ENCODE results near the gene TDRD10. TPM values are rescaled to one million over a fixed set of nuclear protein-coding genes. Genes with fewer than 3 reads are reported as not detected.

TDRD10 gene
- total RNA-seq, 3 donors from 2014 or later (not counting 1 experiment from before 2014, with no cell fraction given) = 0.38 TPM; not detected in 2

GRCh38 chr1:154559466-154560044, 57.5 kb downstream of the TDRD10 start:
- H3K9me3 Mint-ChIP-seq = no peaks in the 10 kb centered on the region
- peaks cover 17% of the 10 kb centered on the region for H3K36me3 ChIP-seq (ENCODE audit: control insufficient read depth, insufficient read depth, low read length)
- no peaks in the 10 kb centered on the region for H3K36me3 Mint-ChIP-seq

GRCh38 chr1:154565876-154566275, 63.9 kb downstream of the TDRD10 start:
- no peak for ATAC-seq
- no peak for TF ChIP-seq CTCF (IDR thresholded peaks at IDR 0.05)
- H3K27me3 Mint-ChIP-seq (ENCODE audit: low read depth in 2 of 2) = peaks cover 29 to 31% of the 10 kb centered on the region in 2 donors

More at GRCh38 chr1:154559466-154560044, 57.5 kb downstream of the TDRD10 start:
- H3K4me3 Mint-ChIP-seq = peak overlapping the region; percentile 92
- peak; percentile 96 for TF ChIP-seq CTCF (IDR thresholded peaks at IDR 0.05)
- Histone ChIP-seq H3K27ac (ENCODE audit: low read length) (peak overlapping the region; percentile 84), H3K9me3 (ENCODE audit: control insufficient read depth, insufficient read depth, low read length) (no peaks in the 10 kb centered on the region), H3K4me1 (ENCODE audit: control insufficient read depth, insufficient read depth, low read length) (peaks cover 28% of the 10 kb centered on the region), H3K27me3 (ENCODE audit: control insufficient read depth, insufficient read depth, low read length) (no peaks in the 10 kb centered on the region), H3K4me3 (ENCODE audit: low read length) (peak overlapping the region; percentile 67)
- H3K4me1 Mint-ChIP-seq = peaks cover 38 to 42% of the 10 kb centered on the region in 2 donors
- DNase-seq (peak; percentile 74 to 91), ATAC-seq (peak; percentile 30 to 59 (median 31))
- H3K27me3 Mint-ChIP-seq (ENCODE audit: low read depth in 2 of 2) = no peaks in the 10 kb centered on the region
- intact Hi-C loops (cut with micrococcal nuclease) = loop anchor here (1.0 to 5.0 kb wide), 11 partner anchors 49 to 1003 kb away; partner anchors contain the start of genes ADAR, ASH1L, CKS1B and PMVK
- WGBS (ENCODE audit: insufficient coverage) = 13% methylated on average over 13 of the region's 13 CpGs
- peak overlapping the region; percentile 83 to 97 for H3K27ac Mint-ChIP-seq

GRCh38 chr1:154567386-154568156, 65.6 kb downstream of the TDRD10 start, which contains the start of gene CHRNB2:
Gene CHRNB2 (plus strand): TSS chr1:154567778. CDS start chr1:154568045, 267 bp downstream.
- DNase-seq (peak; percentile 75 to 83), ATAC-seq (peak; percentile 87 to 100 (median 99))
- peaks cover 10% of the 10 kb centered on the region in 2 donors for H3K4me1 Mint-ChIP-seq
- H3K4me3 ChIP-seq (ENCODE audit: low read length) = no peak within 1 kb of the TSS
- no peak for TF ChIP-seq CTCF (IDR thresholded peaks at IDR 0.05)
- H3K4me3 Mint-ChIP-seq = peak within 1 kb of the TSS; percentile 25
- no peaks in the 10 kb centered on the region for H3K36me3 ChIP-seq (ENCODE audit: control insufficient read depth, insufficient read depth, low read length)
- 4% methylated on average over 53 of the region's 53 CpGs for WGBS (ENCODE audit: insufficient coverage)
- H3K9me3 ChIP-seq (ENCODE audit: control insufficient read depth, insufficient read depth, low read length) = no peaks in the 10 kb centered on the region
- intact Hi-C loops (cut with micrococcal nuclease) = no loop called here
- peaks cover 7% of the 10 kb centered on the region for H3K4me1 ChIP-seq (ENCODE audit: control insufficient read depth, insufficient read depth, low read length)
- peaks cover 21% of the 10 kb centered on the region for H3K27me3 ChIP-seq (ENCODE audit: control insufficient read depth, insufficient read depth, low read length)
- H3K27ac Mint-ChIP-seq = no peak within 1 kb of the TSS
- H3K36me3 Mint-ChIP-seq = no peaks in the 10 kb centered on the region
- no peak within 1 kb of the TSS for H3K27ac ChIP-seq (ENCODE audit: low read length)
- H3K9me3 Mint-ChIP-seq = no peaks in the 10 kb centered on the region
- peaks cover 30 to 31% of the 10 kb centered on the region in 2 donors for H3K27me3 Mint-ChIP-seq (ENCODE audit: low read depth in 2 of 2)

More at GRCh38 chr1:154565876-154566275, 63.9 kb downstream of the TDRD10 start:
- Mint-ChIP-seq H3K4me3 (no peak overlapping the region), H3K4me1 (peaks cover 10% of the 10 kb centered on the region in 2 donors), H3K36me3 (no peaks in the 10 kb centered on the region), H3K9me3 (no peaks in the 10 kb centered on the region), H3K27ac (no peak overlapping the region)
- H3K27ac ChIP-seq (ENCODE audit: low read length) = no peak overlapping the region
- 90% methylated on average over 5 of the region's 6 CpGs for WGBS (ENCODE audit: insufficient coverage)
- H3K9me3 ChIP-seq (ENCODE audit: control insufficient read depth, insufficient read depth, low read length) = no peaks in the 10 kb centered on the region
- intact Hi-C loops (cut with micrococcal nuclease) = no loop called here
- H3K4me1 ChIP-seq (ENCODE audit: control insufficient read depth, insufficient read depth, low read length) = peaks cover 7% of the 10 kb centered on the region
- no peak for DNase-seq
- no peak overlapping the region for H3K4me3 ChIP-seq (ENCODE audit: low read length)
- H3K27me3 ChIP-seq (ENCODE audit: control insufficient read depth, insufficient read depth, low read length) = peaks cover 21% of the 10 kb centered on the region
- H3K36me3 ChIP-seq (ENCODE audit: control insufficient read depth, insufficient read depth, low read length) = no peaks in the 10 kb centered on the region
